HepG2 (cell line): ENCODE data around the gene NFKB2. TPM values are rescaled to one million over a fixed set of nuclear protein-coding genes. Genes with fewer than 3 reads are reported as not detected.
A peak's percentile ranks its signal among the peaks of the same experiment; 100 is the strongest.

ENCODE experiments used
- AKNA ChIP-seq: sonication (generic); formaldehyde crosslinking; IDR thresholded peaks from 2 replicates; pipeline ENCODE4 v1.4.0; 2020; ENCODE audit warnings: missing genetic modification reagents, borderline replicate concordance
- GMEB1 ChIP-seq: sonication (generic); formaldehyde crosslinking; IDR thresholded peaks from 2 replicates; pipeline ENCODE4 v1.5.1; 2020; ENCODE audit warnings: missing genetic modification reagents, mild to moderate bottlenecking, borderline replicate concordance
- HOXA3 ChIP-seq: sonication (generic); formaldehyde crosslinking; IDR thresholded peaks from 2 replicates; pipeline ENCODE4 v1.5.0; 2020; ENCODE audit warnings: missing genetic modification reagents
- NFAT5 ChIP-seq: sonication (generic); formaldehyde crosslinking; IDR thresholded peaks from 2 replicates; pipeline ENCODE4 v1.4.0; 2020; ENCODE audit warnings: missing genetic modification reagents
- NPAS2 ChIP-seq: sonication (generic); formaldehyde crosslinking; IDR thresholded peaks from 2 replicates; pipeline ENCODE4 v1.8.0; 2022; ENCODE audit warnings: mild to moderate bottlenecking, missing genetic modification reagents, borderline replicate concordance
- ZFP91 ChIP-seq: sonication (generic); formaldehyde crosslinking; IDR thresholded peaks from 2 replicates; pipeline ENCODE4 v1.9.0; 2022; ENCODE audit warnings: missing genetic modification reagents, mild to moderate bottlenecking, borderline replicate concordance
- ZNF652 ChIP-seq: IDR thresholded peaks from 2 replicates; pipeline ENCODE4 v1.6.1; 2016; ENCODE audit warnings: low read depth, borderline replicate concordance
- ZSCAN31 ChIP-seq: sonication (generic); formaldehyde crosslinking; IDR thresholded peaks from 2 replicates; pipeline ENCODE4 v1.5.0; 2020; ENCODE audit warnings: low read depth, mild to moderate bottlenecking, missing genetic modification reagents
- polyA plus RNA-seq, 8 experiments: library from polyadenylated mRNA; depleted of rRNA in 3 of 8; stranded (reverse) in 7 of 8; unstranded in 1 of 8; fragments of >200 nt; fragmentation: Illumina TruSeq in 4 of 8; extraction: Trizol in 4 of 8; gene quantifications; 2 replicates each; pipeline versions ENCODE4 v1.2.1 to v1.2.3, GENCODE V29; 2011 to 2016; ENCODE audit warnings: low read depth in 4 of 8, missing spikeins in 1 of 8, mixed read lengths in 1 of 8; ENCODE audit not compliant: insufficient read depth in 1 of 8
- total RNA-seq, 5 experiments: library from RNA; depleted of rRNA; stranded (reverse); fragments of >200 nt; fragmentation: Illumina TruSeq; extraction: Trizol; gene quantifications; 2 replicates each; pipeline ENCODE4 v1.2.3, GENCODE V29; 2016; ENCODE audit warnings: low read depth in 1 of 5
- TF ChIP-seq, protein P1 (sequence below): sonication (generic); formaldehyde crosslinking; IDR thresholded peaks from 2 replicates; pipeline ENCODE4 v1.4.0; 2020; ENCODE audit warnings: missing genetic modification reagents, borderline replicate concordance

The NFKB2 gene
- total and polyA plus RNA-seq, 2 of the 13 experiments (the other 11 are each of a cell fraction or from before 2014, with no cell fraction given) = 7.7 to 12.5 TPM

GRCh38 chr10:102419269-102420180 is 24.0 kb downstream of the NFKB2 start (continued):
- TF ChIP-seq, protein P1, sequence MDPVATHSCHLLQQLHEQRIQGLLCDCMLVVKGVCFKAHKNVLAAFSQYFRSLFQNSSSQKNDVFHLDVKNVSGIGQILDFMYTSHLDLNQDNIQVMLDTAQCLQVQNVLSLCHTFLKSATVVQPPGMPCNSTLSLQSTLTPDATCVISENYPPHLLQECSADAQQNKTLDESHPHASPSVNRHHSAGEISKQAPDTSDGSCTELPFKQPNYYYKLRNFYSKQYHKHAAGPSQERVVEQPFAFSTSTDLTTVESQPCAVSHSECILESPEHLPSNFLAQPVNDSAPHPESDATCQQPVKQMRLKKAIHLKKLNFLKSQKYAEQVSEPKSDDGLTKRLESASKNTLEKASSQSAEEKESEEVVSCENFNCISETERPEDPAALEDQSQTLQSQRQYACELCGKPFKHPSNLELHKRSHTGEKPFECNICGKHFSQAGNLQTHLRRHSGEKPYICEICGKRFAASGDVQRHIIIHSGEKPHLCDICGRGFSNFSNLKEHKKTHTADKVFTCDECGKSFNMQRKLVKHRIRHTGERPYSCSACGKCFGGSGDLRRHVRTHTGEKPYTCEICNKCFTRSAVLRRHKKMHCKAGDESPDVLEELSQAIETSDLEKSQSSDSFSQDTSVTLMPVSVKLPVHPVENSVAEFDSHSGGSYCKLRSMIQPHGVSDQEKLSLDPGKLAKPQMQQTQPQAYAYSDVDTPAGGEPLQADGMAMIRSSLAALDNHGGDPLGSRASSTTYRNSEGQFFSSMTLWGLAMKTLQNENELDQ (CRISPR knock-in tag) = 0 out of 2 replicates have a peak, but pooled peaks have one; percentile 10
- TF ChIP-seq GMEB1 (CRISPR knock-in tag) = no peak
- TF ChIP-seq ZFP91 (CRISPR knock-in tag) = peak; percentile 73
- TF ChIP-seq NFAT5 (CRISPR knock-in tag) = peak; percentile 77; the same call in 1 of the 2 replicates
- TF ChIP-seq ZSCAN31 (CRISPR knock-in tag) = peak; percentile 70; the same call in 1 of the 2 replicates
- peak; percentile 61 for TF ChIP-seq HOXA3 (CRISPR knock-in tag)
- TF ChIP-seq NPAS2 (CRISPR knock-in tag) = no peak
- 0 out of 2 replicates have a peak, but pooled peaks have one; percentile 68 for TF ChIP-seq AKNA (CRISPR knock-in tag)
- no peak for TF ChIP-seq ZNF652 (CRISPR knock-in tag)
